Activated CD4-positive, alpha-beta memory T cell treated with anti-CD3 and anti-CD28 coated beads, Interleukin-2, amount 10 ng/mL, durations not matched to agents 7 days and 5 days (primary cell): ENCODE data around the gene CLDND2. TPM values are rescaled to one million over a fixed set of nuclear protein-coding genes. Genes with fewer than 3 reads are reported as not detected.

ENCODE experiments used
- CTCF ChIA-PET: fragments of 350-600 bp; sonication (Branson Sonifier 250); formaldehyde crosslinking; loops from one replicate; lab custom pipeline; 2021; ENCODE audit warnings: antibody characterized with exemption, inconsistent platforms; lab: Charles Lee
- POLR2A ChIA-PET: fragments of 350-600 bp; sonication (Branson Sonifier 250); formaldehyde crosslinking; loops from one replicate; lab custom pipeline; 2021; ENCODE audit warnings: antibody characterized with exemption; lab: Charles Lee
- DNase-seq: peaks from one replicate; pipeline ENCODE4 v3.0.0-alpha.2; 2020
- H3K27ac Mint-ChIP-seq: one replicate; pipeline ENCODE4 v1.8.0; 2021; ENCODE audit warnings: mild to moderate bottlenecking, mixed read lengths
- H3K27me3 Mint-ChIP-seq: one replicate; pipeline ENCODE4 v1.8.0; 2021; ENCODE audit warnings: mixed read lengths
- H3K36me3 Mint-ChIP-seq: one replicate; pipeline ENCODE4 v1.8.0; 2021; ENCODE audit warnings: low read depth, mixed read lengths
- H3K4me1 Mint-ChIP-seq: one replicate; pipeline ENCODE4 v1.8.0; 2021; ENCODE audit warnings: mixed read lengths
- H3K4me3 Mint-ChIP-seq: one replicate; pipeline ENCODE4 v1.8.0; 2021; ENCODE audit warnings: mild to moderate bottlenecking, mixed read lengths
- H3K9me3 Mint-ChIP-seq: one replicate; pipeline ENCODE4 v1.8.0; 2021; ENCODE audit warnings: mixed read lengths
- total RNA-seq, 2 experiments: library from RNA; stranded (reverse); gene quantifications; one replicate each; pipeline ENCODE4 v1.2.3, GENCODE V29; 2021

The CLDND2 gene
- total RNA-seq, 2 experiments from 2014 or later = 6.4 to 8.2 TPM

- no peaks in the 10 kb centered on the region for H3K36me3 Mint-ChIP-seq
- peaks cover 9% of the 10 kb centered on the region for H3K27me3 Mint-ChIP-seq
- H3K4me1 Mint-ChIP-seq = peaks cover 12% of the 10 kb centered on the region
- ChIA-PET CTCF (interaction anchor here (0.7 to 5.0 kb wide), 10 partner anchors 10 to 135 kb away, joined by 3 to 33 read pairs (median 6); partner anchors contain the start of genes ETFB and SIGLEC10), POLR2A (interaction anchor here (5.2 kb wide), 1 partner anchor 57 kb away, joined by 37 read pairs; no protein-coding TSS in a partner anchor)
- H3K27ac Mint-ChIP-seq = no peak overlapping the region
- peak overlapping the region; percentile 89 for H3K4me3 Mint-ChIP-seq
- H3K9me3 Mint-ChIP-seq = no peaks in the 10 kb centered on the region
- no peak for DNase-seq
Observed at GRCh38 chr19:51337861-51338562, 30.8 kb downstream of the CLDND2 start.

GRCh38 chr19:51337141-51337860 is 31.5 kb downstream of the CLDND2 start:
- POLR2A ChIA-PET = interaction anchor here (5.2 kb wide), 1 partner anchor 57 kb away, joined by 37 read pairs; no protein-coding TSS in a partner anchor
- no peak overlapping the region for H3K4me3 Mint-ChIP-seq
- CTCF ChIA-PET = interaction anchor here (0.9 to 2.5 kb wide), 5 partner anchors 71 to 136 kb away, joined by 3 to 31 read pairs (median 5); no protein-coding TSS in a partner anchor

GRCh38 chr19:51333836-51334460 is 34.9 kb downstream of the CLDND2 start:
- H3K27ac Mint-ChIP-seq = no peak overlapping the region
- H3K27me3 Mint-ChIP-seq = peaks cover 12% of the 10 kb centered on the region
- DNase-seq = no peak
- ChIA-PET POLR2A (no interaction called here), CTCF (no interaction called here)
- peaks cover 4% of the 10 kb centered on the region for H3K4me1 Mint-ChIP-seq
- peaks cover 6% of the 10 kb centered on the region for H3K36me3 Mint-ChIP-seq
- peaks cover 6% of the 10 kb centered on the region for H3K9me3 Mint-ChIP-seq
- H3K4me3 Mint-ChIP-seq = no peak overlapping the region

More at GRCh38 chr19:51337141-51337860, 31.5 kb downstream of the CLDND2 start:
- Mint-ChIP-seq H3K27me3 (peaks cover 9% of the 10 kb centered on the region), H3K9me3 (no peaks in the 10 kb centered on the region), H3K4me1 (peaks cover 12% of the 10 kb centered on the region), H3K36me3 (no peaks in the 10 kb centered on the region), H3K27ac (no peak overlapping the region)
- DNase-seq = no peak

- Mint-ChIP-seq H3K36me3 (peaks cover 6% of the 10 kb centered on the region), H3K27me3 (peaks cover 19% of the 10 kb centered on the region), H3K4me1 (peaks cover 7% of the 10 kb centered on the region), H3K27ac (no peak overlapping the region), H3K9me3 (peaks cover 6% of the 10 kb centered on the region), H3K4me3 (no peak overlapping the region)
- ChIA-PET CTCF (no interaction called here), POLR2A (no interaction called here)
- DNase-seq = no peak
Observed at GRCh38 chr19:51331716-51332115, 37.1 kb downstream of the CLDND2 start.

- Mint-ChIP-seq H3K27ac (no peak overlapping the region), H3K36me3 (peaks cover 6% of the 10 kb centered on the region), H3K9me3 (peaks cover 6% of the 10 kb centered on the region), H3K4me1 (peaks cover 11% of the 10 kb centered on the region), H3K27me3 (peaks cover 21% of the 10 kb centered on the region), H3K4me3 (no peak overlapping the region)
- ChIA-PET CTCF (no interaction called here), POLR2A (no interaction called here)
- no peak for DNase-seq
Observed at GRCh38 chr19:51331193-51331592, 37.6 kb downstream of the CLDND2 start.

GRCh38 chr19:51330366-51330765 is 38.4 kb downstream of the CLDND2 start:
- Mint-ChIP-seq H3K4me3 (no peak overlapping the region), H3K4me1 (peaks cover 20% of the 10 kb centered on the region), H3K36me3 (peaks cover 6% of the 10 kb centered on the region), H3K27ac (no peak overlapping the region), H3K9me3 (peaks cover 6% of the 10 kb centered on the region), H3K27me3 (peaks cover 28% of the 10 kb centered on the region)
- ChIA-PET POLR2A (no interaction called here), CTCF (no interaction called here)
- no peak for DNase-seq

- H3K4me3 Mint-ChIP-seq = no peak overlapping the region
- peaks cover 6% of the 10 kb centered on the region for H3K36me3 Mint-ChIP-seq
- peaks cover 31% of the 10 kb centered on the region for H3K27me3 Mint-ChIP-seq
- CTCF ChIA-PET = no interaction called here
- H3K27ac Mint-ChIP-seq = no peak overlapping the region
- POLR2A ChIA-PET = no interaction called here
- H3K9me3 Mint-ChIP-seq = peaks cover 6% of the 10 kb centered on the region
- no peak for DNase-seq
- H3K4me1 Mint-ChIP-seq = peaks cover 23% of the 10 kb centered on the region
Observed at GRCh38 chr19:51329411-51329810, 39.4 kb downstream of the CLDND2 start.

GRCh38 chr19:51327066-51328001 is 41.5 kb downstream of the CLDND2 start:
- peaks cover 51% of the 10 kb centered on the region for H3K27me3 Mint-ChIP-seq

GRCh38 chr19:51326216-51327065 is 42.4 kb downstream of the CLDND2 start:
- Mint-ChIP-seq H3K27ac (no peak overlapping the region), H3K4me1 (peaks cover 23% of the 10 kb centered on the region), H3K36me3 (no peaks in the 10 kb centered on the region), H3K27me3 (peaks cover 51% of the 10 kb centered on the region), H3K4me3 (no peak overlapping the region), H3K9me3 (peaks cover 6% of the 10 kb centered on the region)
- POLR2A ChIA-PET = no interaction called here
- no peak for DNase-seq
- CTCF ChIA-PET = no interaction called here

More at GRCh38 chr19:51327066-51328001, 41.5 kb downstream of the CLDND2 start:
- DNase-seq = peak; percentile 80
- peaks cover 6% of the 10 kb centered on the region for H3K36me3 Mint-ChIP-seq
- peaks cover 6% of the 10 kb centered on the region for H3K9me3 Mint-ChIP-seq
- no peak overlapping the region for H3K27ac Mint-ChIP-seq
- ChIA-PET CTCF (interaction anchor here (0.7 to 1.1 kb wide), 3 partner anchors 11 to 179 kb away, joined by 3 to 4 read pairs (median 3); no protein-coding TSS in a partner anchor), POLR2A (no interaction called here)
- H3K4me3 Mint-ChIP-seq = peak overlapping the region; percentile 54
- peaks cover 23% of the 10 kb centered on the region for H3K4me1 Mint-ChIP-seq

GRCh38 chr19:51325161-51325976 is 43.4 kb downstream of the CLDND2 start:
- ChIA-PET CTCF (no interaction called here), POLR2A (no interaction called here)
- Mint-ChIP-seq H3K4me1 (peaks cover 23% of the 10 kb centered on the region), H3K36me3 (no peaks in the 10 kb centered on the region), H3K4me3 (no peak overlapping the region), H3K9me3 (no peaks in the 10 kb centered on the region), H3K27me3 (peaks cover 49% of the 10 kb centered on the region), H3K27ac (no peak overlapping the region)
- DNase-seq = peak; percentile 56

GRCh38 chr19:51324167-51324481 is 44.7 kb downstream of the CLDND2 start:
- Mint-ChIP-seq H3K9me3 (no peaks in the 10 kb centered on the region), H3K36me3 (no peaks in the 10 kb centered on the region), H3K27me3 (peaks cover 46% of the 10 kb centered on the region), H3K4me3 (no peak overlapping the region), H3K27ac (no peak overlapping the region), H3K4me1 (peaks cover 23% of the 10 kb centered on the region)
- POLR2A ChIA-PET = no interaction called here
- CTCF ChIA-PET = interaction anchor here (0.6 kb wide), 1 partner anchor 14 kb away, joined by 3 read pairs; no protein-coding TSS in a partner anchor
- DNase-seq = no peak
